HEK293T (cell line): ENCODE results near the gene SOX12.
"Not testable (repeated sequence)": the region's sequence is repeated elsewhere in the genome, so short reads cannot be mapped to it uniquely, and the experiment has no call there.

Experiments used
- CTCF ChIA-PET: fragments of 350-600 bp; formaldehyde crosslinking; extraction: SDS; loops from one replicate; lab custom pipeline; 2021; ENCODE audit warnings: antibody characterized with exemption, inconsistent platforms; lab: Yijun Ruan, JAX
- POLR2A ChIA-PET: fragments of 350-600 bp; formaldehyde crosslinking; extraction: SDS; loops from one replicate; lab custom pipeline; 2020; ENCODE audit warnings: antibody characterized with exemption, inconsistent platforms; lab: Yijun Ruan, JAX
- DNase-seq: peaks from one replicate; pipeline ENCODE4 v3.0.0; 2012; ENCODE audit warnings: mixed read lengths; ENCODE audit errors: extremely low spot score
- ARNT ChIP-seq: fragments of 450-650 bp; IDR thresholded peaks from 2 replicates; pipeline ENCODE4 v1.6.1; 2017; ENCODE audit warnings: mild to moderate bottlenecking
- BHLHE40 ChIP-seq: fragments of 450-650 bp; IDR thresholded peaks from 2 replicates; pipeline ENCODE4 v1.6.1; 2016; ENCODE audit warnings: mild to moderate bottlenecking, moderate library complexity, borderline replicate concordance
- CTBP1 ChIP-seq: fragments of 450-650 bp; IDR thresholded peaks from 2 replicates; pipeline ENCODE4 v1.6.1; 2016; ENCODE audit warnings: borderline replicate concordance
- ELF4 ChIP-seq: fragments of 450-650 bp; IDR thresholded peaks from 2 replicates; pipeline ENCODE4 v1.6.1; 2017; ENCODE audit warnings: antibody characterized with exemption
- FOXA1 ChIP-seq: fragments of 450-650 bp; IDR thresholded peaks from 2 replicates; pipeline ENCODE4 v1.6.1; 2016; ENCODE audit warnings: mild to moderate bottlenecking
- FOXK2 ChIP-seq: fragments of 450-650 bp; IDR thresholded peaks from 2 replicates; pipeline ENCODE4 v1.6.1; 2016; ENCODE audit warnings: mild to moderate bottlenecking
- FOXM1 ChIP-seq: fragments of 450-650 bp; IDR thresholded peaks from 2 replicates; pipeline ENCODE4 v1.6.1; 2017; ENCODE audit warnings: mild to moderate bottlenecking, borderline replicate concordance
- HDGF ChIP-seq: fragments of 450-650 bp; IDR thresholded peaks from 2 replicates; pipeline ENCODE4 v1.6.1; 2017; ENCODE audit warnings: antibody characterized with exemption, borderline replicate concordance
- L3MBTL2 ChIP-seq: fragments of 450-650 bp; conservative IDR thresholded peaks from 2 replicates; pipeline ENCODE4 v1.6.1; 2016; ENCODE audit warnings: mild to moderate bottlenecking
- LEF1 ChIP-seq: fragments of 450-650 bp; IDR thresholded peaks from 2 replicates; pipeline ENCODE4 v1.6.1; 2017; ENCODE audit warnings: mild to moderate bottlenecking, borderline replicate concordance
- NFRKB ChIP-seq: fragments of 450-650 bp; IDR thresholded peaks from 2 replicates; pipeline ENCODE4 v1.6.1; 2016; ENCODE audit warnings: mild to moderate bottlenecking, moderate library complexity
- PKNOX1 ChIP-seq: fragments of 450-650 bp; IDR thresholded peaks from 2 replicates; pipeline ENCODE4 v1.6.1; 2016
- SP1 ChIP-seq: fragments of 450-650 bp; IDR thresholded peaks from 2 replicates; pipeline ENCODE4 v1.6.1; 2017
- SUZ12 ChIP-seq: fragments of 450-650 bp; IDR thresholded peaks from 2 replicates; pipeline ENCODE4 v1.6.1; 2016; ENCODE audit warnings: mild to moderate bottlenecking
- TARDBP ChIP-seq: fragments of 450-650 bp; IDR thresholded peaks from 2 replicates; pipeline ENCODE4 v1.6.1; 2016
- ZNF384 ChIP-seq: fragments of 450-650 bp; IDR thresholded peaks from 2 replicates; pipeline ENCODE4 v1.6.1; 2016

The SOX12 gene

GRCh38 chr20:347317-347639 lies 21.9 kb downstream of the SOX12 start:
- no peak for DNase-seq
- ChIA-PET POLR2A (interaction anchor here (0.6 to 3.9 kb wide), 11 partner anchors 9 to 81 kb away, joined by 3 to 29 read pairs (median 7); partner anchors contain the start of gene SOX12), CTCF (interaction anchor here (3.4 kb wide), 1 partner anchor 17 kb away, joined by 24 read pairs; no protein-coding TSS in a partner anchor)
- peak; percentile 81 for TF ChIP-seq L3MBTL2
- TF ChIP-seq NFRKB: no peak

- CTCF ChIA-PET: interaction anchor here (0.6 to 3.4 kb wide), 2 partner anchors 18 to 139 kb away, joined by 3 to 24 read pairs; no protein-coding TSS in a partner anchor
- POLR2A ChIA-PET: interaction anchor here (0.6 to 3.9 kb wide), 10 partner anchors 8 to 82 kb away, joined by 3 to 29 read pairs (median 7); partner anchors contain the start of gene SOX12
- TF ChIP-seq PKNOX1 (peak; percentile 66), FOXM1 (no peak), L3MBTL2 (no peak; the same call in 1 of the 2 replicates)
- peak; percentile 98 for DNase-seq
These were observed 22.5 kb downstream of the SOX12 start for GRCh38 chr20:347640-348484.

- ChIA-PET CTCF (interaction anchor here (0.5 kb wide), 1 partner anchor 29 kb away, joined by 4 read pairs; no protein-coding TSS in a partner anchor), POLR2A (no interaction called here)
- DNase-seq: no peak
- TF ChIP-seq CTBP1 (no peak), ARNT (no peak), ELF4 (no peak), L3MBTL2 (no peak), PKNOX1 (no peak), SP1 (no peak), ZNF384 (no peak)
These were observed 23.9 kb downstream of the SOX12 start for GRCh38 chr20:348972-349841.

GRCh38 chr20:353166-353565 lies 27.8 kb downstream of the SOX12 start:
- ChIA-PET CTCF (interaction anchor here (0.9 to 2.5 kb wide), 2 partner anchors 78 to 119 kb away, joined by 3 to 13 read pairs; no protein-coding TSS in a partner anchor), POLR2A (no interaction called here)
- no peak for DNase-seq
- TF ChIP-seq HDGF (no peak), NFRKB (no peak), ELF4 (no peak), FOXM1 (no peak)

- POLR2A ChIA-PET: interaction anchor here (1.0 to 1.1 kb wide), 2 partner anchors 26 to 53 kb away, joined by 3 read pairs; partner anchors contain the start of gene TRIB3
- CTCF ChIA-PET: interaction anchor here (0.5 to 2.5 kb wide), 7 partner anchors 26 to 220 kb away, joined by 3 to 13 read pairs (median 3); partner anchors contain the start of gene TRIB3
- no peak for TF ChIP-seq L3MBTL2
- no peak for TF ChIP-seq BHLHE40
- TF ChIP-seq NFRKB: no peak
- TF ChIP-seq TARDBP: no peak
- TF ChIP-seq FOXK2: no peak
- TF ChIP-seq SP1: no peak
- no peak for TF ChIP-seq FOXM1
- TF ChIP-seq ELF4: no peak
- no peak for TF ChIP-seq HDGF
- TF ChIP-seq FOXA1: no peak
- no peak for TF ChIP-seq ZNF384
- no peak for TF ChIP-seq ARNT
- no peak for TF ChIP-seq PKNOX1
- no peak for TF ChIP-seq CTBP1
- no peak for TF ChIP-seq LEF1
- no peak for TF ChIP-seq SUZ12
- DNase-seq: peak; percentile 89
These were observed 29.1 kb downstream of the SOX12 start for GRCh38 chr20:354298-354977.

GRCh38 chr20:356154-356553 lies 30.8 kb downstream of the SOX12 start:
- CTCF ChIA-PET, DNase-seq: not testable (repeated sequence)
- POLR2A ChIA-PET: interaction anchor here (1.0 kb wide), 1 partner anchor 9 kb away, joined by 3 read pairs; no protein-coding TSS in a partner anchor
